ENCODE measurements around the gene MEST.
"Not testable (repeated sequence)": the region's sequence is repeated elsewhere in the genome, so short reads cannot be mapped to it uniquely, and the experiment has no call there.

Gene MEST

DNA sequence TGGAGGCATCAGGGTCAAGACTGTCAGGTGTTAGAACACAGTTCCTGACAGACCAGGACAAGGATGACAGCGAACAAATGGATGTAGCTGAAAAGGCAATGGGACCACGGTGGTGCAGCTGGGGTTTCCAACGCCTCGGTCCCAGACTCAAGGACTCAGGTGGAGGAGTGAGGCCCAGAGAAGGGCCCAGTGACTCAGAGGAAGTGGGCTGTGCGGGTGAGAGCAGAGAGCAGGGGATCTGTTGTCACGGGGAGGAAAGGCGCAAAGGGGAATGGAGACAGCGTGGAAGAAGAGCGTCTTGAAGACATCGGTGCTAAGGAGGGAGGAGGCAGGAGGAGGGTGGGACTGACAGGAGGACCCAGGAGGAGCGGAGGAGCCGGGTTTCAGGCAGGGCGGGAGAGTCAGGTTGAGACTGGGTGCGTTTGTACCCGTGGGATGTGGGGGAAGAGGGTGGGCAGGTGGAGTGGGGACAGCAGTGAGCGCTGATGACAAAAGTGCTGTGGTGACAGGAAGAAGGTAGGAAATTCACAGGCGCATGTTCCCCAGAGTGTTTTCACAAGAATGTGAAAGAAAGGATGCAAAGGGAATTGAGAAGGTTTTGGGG, 36.0 kb downstream of the MEST start:
- DNase-seq = not testable (repeated sequence)

DNA sequence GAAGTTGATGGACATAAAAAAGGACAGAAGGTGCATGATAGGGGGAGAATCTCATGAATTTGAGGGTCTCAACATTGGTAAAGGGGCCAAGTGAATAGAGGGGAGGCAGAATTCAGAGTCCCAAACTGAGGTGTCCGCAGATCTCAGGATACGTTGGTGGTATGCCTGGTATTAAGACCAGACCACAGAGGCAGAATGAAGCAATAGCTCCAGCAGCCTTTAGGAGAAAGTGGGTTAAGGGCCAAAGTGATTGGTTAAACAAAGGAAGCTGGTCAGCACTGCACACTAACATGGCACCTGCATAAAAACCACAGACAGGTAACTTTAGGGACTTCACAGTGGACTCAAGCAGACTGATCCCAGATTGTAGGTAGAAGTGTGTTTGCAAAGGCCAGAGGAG, 37.5 kb downstream of the MEST start:
- DNase-seq = no peak

DNA sequence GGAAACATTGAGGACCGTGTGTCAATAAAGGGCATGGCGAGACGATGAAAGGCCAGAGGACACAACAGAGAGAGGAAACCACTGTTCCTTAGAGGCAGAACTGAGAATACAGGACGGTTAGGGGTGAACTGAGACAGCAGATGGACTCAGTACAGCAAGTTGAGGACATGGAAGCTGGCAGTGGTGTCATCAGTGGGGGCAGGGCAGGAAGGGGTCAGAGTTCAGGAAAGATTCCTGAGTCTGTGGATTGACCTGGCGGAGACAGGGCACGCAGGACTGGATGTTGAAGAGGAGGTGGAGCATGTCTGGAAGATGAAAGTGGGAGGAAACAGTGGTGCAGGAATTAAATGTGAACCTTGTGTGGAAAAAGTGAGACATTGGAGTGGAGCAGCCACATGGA, 46.0 kb downstream of the MEST start:
- not testable (repeated sequence) for DNase-seq

GRCh38 chr7:130541287-130541686, 49.4 kb downstream of the MEST start:
- DNase-seq = not testable (repeated sequence)

DNA sequence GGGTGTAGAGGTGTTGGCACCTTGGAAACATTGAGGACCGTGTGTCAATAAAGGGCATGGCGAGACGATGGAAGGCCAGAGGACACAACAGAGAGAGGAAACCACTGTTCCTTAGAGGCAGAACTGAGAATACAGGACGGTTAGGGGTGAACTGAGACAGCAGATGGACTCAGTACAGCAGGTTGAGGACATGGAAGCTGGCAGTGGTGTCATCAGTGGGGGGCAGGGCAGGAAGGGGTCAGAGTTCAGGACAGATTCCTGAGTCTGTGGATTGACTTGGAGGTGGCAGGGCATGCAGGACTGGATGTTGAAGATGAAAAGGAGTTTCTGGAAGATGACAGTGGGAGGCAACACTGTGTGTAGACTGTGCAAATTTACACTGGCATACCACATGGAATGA, 50.4 kb downstream of the MEST start:
- DNase-seq = not testable (repeated sequence)

- no peak for DNase-seq
Measured at GRCh38 chr7:130543487-130544010, 51.7 kb downstream of the MEST start.

GRCh38 chr7:130544356-130544755, 52.5 kb downstream of the MEST start:
- DNase-seq = no peak

- no peak for DNase-seq
Measured at GRCh38 chr7:130553398-130554029, 61.6 kb downstream of the MEST start.

DNA sequence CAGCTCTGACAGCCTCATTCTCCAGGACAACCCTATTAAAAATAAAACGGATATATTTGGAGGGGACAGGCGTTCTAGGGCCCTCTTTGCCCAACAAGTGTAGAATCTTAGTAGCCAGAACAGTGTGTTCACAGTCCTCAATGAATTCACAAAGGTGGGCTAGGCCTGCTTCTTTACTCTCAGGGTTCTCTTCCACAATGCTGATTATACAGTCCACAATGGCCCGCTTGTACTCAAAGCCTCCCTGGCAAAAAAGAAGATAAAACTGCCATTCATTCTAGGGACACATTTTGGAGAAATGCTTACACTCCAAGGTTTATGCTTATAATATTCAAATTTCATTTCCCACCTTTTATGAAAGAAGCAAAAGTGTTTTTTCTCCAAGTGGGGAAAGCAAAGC, 62.6 kb downstream of the MEST start:
- DNase-seq = no peak
